ENCODE results near the gene FMN1.

FMN1 gene

GRCh38 chr15:32824777-32825176, 369.7 kb downstream of the FMN1 start:
- no peak for DNase-seq (ENCODE audit: low read depth in 2 of 2)

DNA sequence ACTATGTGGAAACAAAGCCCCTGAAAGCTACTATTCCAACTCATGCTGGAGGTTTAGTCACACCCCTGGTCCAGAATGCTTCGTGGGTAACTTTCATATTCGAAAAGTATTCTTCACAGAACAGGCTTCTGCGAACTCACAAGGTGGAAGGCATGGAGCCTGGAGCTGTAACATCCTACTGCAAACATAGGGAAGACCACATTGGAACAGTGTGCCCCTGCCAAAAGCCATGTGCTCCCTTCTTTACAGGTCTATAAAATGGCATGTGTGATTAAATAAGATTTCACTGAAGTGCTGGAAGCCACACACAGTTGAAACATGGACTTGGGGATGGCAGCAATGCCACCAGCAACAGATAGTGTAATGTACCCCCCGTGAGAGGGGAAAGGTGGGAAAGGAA, 370.8 kb downstream of the FMN1 start:
- no peak for DNase-seq (ENCODE audit: low read depth in 2 of 2)

DNA sequence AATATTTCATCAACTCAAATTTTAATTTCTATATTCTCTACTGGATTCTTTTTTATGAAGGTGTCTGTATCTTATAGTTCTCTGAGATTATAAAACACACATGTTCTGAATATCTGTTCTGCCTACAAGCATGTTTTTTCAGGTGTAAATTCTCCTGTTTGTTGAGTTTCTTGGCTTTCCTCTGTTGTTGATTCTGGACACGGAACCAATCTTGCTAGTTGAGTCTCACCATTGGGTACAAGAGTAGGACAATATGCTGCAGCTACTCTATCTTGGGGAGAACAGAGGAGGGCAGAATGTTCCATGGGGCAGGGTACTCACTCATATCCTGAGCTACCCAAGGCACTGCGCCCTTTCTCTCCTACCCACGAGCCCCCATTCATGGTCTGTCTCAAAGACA, 371.8 kb downstream of the FMN1 start:
- DNase-seq (ENCODE audit: low read depth in 2 of 2), result no peak

DNA sequence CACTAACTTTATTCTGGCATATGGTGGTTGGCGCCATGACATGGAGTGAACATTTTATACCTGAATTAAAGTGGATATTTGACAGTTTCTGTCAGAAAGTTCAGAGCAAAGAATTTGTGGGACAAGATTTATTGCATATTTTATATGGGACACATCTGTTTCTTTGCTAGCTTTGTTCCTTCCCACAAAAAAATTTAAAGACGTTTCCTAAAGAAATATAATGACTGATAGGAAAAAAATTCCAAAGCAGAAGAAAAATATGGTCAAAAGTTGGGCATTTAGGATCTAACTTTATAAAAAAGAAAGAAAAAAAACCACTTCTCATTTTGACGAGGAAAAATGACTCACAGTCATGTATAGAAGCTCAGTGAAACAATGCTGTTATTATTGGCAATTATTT, 375.1 kb downstream of the FMN1 start:
- no peak for DNase-seq (ENCODE audit: low read depth in 2 of 2)

DNA sequence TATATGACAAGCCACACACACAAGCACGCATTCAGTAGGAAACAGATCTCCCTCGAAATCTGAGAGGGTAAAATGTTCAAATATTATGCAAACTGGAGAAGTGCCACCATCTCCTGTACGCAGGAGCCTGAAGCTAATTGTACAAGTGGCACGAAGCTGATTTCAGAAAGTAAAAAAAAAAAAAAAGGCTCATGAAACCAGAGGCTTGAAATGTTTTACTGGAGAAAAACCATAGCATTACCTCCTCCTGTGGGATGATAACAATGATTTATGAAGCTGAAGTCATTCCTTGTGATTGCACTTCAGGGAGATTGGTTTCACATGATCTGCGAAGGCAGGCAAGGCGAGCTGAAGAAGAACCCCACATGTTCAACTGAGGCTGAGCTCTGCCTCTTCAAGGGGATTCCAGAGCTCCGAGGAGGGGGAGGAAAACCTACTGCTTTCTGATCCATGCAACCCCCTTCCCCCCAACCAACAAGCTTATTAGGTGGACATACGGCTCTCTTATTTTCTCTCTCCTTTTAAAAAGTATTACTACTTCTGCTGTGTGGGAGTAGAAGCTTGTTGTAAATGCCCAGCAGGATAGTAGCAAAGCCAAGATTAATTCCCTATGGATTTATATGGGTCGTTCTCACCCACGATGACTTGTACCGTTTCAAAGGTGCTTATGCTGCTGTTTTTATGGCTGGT, 375.6 kb downstream of the FMN1 start:
- DNase-seq (ENCODE audit: low read depth in 2 of 2), result no peak

GRCh38 chr15:32817577-32817976, 376.9 kb downstream of the FMN1 start:
- no peak for DNase-seq (ENCODE audit: low read depth in 2 of 2)

DNA sequence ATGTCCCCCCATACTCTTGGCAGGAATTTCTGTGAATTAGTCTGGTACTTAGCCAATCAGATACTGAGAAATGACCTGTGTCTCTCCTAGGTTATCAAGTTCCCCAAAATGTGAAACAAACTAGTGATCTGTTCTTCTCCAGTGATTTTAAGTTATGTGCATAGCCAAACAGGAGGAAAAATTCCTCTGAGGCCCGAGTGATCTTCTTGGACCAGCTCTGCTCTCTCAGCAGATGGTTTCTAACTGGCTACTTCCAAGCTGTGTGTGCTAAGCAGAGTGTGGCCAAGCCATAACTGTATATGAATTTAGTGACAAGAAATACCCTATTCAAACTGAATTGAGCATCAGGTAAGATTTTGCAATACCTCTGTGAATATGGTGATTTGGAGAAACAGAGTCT, 387.2 kb downstream of the FMN1 start:
- DNase-seq (ENCODE audit: low read depth in 2 of 2), result no peak

DNA sequence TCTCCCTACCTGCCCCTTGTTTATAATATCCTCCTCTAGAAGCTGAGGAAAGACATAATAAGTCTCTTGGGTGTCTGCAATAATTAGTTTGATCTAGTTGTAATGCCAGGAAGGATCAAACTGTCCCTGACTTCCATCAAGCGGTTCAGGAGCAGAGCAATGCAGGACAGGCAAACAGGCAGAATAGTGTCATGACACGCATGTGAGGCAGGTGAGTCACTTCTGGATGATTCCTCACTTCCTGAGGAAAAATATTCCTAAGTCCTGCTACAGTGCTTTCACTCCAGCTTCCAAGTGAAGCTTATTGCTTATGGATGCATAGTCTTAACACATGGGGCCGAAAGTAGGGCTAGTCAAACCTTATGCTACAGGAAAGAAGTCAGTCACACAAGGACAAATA, 390.9 kb downstream of the FMN1 start:
- no peak for DNase-seq (ENCODE audit: low read depth in 2 of 2)

DNA sequence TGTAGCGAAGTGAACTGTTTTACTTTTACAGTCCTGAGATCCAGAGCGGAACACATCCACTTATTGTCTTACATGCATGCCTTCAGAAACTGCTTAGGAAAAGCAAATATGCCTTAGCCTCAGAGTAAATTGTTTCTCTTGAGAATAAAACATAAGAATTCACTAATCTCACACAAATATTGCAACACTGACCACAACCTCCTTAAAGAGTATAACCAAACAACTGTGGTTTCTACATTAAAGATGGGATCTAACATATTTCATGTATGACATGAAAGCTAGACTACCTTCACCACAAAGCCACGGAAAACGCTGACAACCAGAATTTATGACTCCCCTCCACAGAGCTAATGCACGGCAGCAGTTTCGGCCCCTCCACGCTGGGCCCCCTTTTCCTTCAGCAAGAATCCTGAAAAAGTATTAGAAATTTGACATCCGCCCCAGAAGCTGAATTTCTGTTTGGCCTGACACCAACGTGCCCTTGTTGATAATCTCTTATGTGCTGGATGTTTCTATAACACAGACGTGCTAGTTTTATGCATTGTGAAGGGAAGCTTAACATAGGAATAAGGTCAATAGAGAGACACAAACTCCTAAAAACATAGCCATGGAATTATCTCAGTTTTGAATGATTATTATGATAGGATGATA, 392.1 kb downstream of the FMN1 start:
- peak in 1 of 2 donors; percentile 1 for DNase-seq (ENCODE audit: low read depth in 2 of 2)

DNA sequence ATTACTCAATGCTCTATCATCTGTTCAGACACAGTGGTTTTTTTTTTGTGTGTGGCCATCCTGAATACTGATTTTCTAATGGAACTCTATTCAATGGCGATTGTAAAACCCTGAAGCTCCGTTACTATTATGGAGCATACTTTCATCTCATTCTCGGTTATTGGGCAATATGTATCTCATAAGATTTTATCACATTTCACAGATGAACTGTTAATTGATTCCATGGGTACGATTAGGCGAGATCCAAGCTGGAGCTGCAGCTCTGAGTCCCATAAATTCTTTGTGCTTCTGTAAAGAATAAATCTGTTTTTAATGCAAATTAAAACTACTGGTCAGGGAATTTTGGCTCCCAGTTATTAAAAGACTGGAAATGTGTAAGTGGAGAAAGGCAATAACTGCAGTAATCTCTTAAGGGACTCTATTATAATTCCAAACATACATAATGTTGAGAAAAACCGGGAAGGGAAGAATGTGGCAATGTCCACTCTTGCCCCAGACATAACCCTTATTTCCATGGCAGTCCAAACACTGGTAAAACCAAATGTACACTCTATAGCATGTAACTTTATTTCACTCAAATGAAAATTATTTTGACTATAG, 394.5 kb downstream of the FMN1 start:
- no peak for DNase-seq (ENCODE audit: low read depth in 2 of 2)

GRCh38 chr15:32796856-32797255, 397.7 kb downstream of the FMN1 start:
- no peak for DNase-seq (ENCODE audit: low read depth in 2 of 2)

DNA sequence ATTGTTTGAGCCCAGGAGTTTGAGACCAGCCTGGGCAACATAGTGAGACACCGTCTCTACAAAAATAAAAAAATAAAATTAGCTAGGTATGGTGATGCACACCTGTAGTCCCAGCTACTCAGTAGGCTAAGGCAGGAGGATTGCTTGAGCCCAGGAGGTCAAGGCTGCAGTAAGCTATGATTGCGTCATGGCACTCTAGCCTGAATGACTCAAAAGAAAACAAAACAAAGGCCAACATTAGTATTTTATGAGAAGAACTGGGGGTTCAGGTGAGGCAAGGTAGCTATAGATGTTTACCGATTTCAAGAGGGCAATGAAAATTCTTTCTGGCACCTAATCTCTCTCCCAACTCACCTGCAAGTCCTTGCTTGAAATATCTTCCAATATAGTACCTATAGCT, 399.5 kb downstream of the FMN1 start:
- DNase-seq (ENCODE audit: low read depth in 2 of 2), result no peak

DNA sequence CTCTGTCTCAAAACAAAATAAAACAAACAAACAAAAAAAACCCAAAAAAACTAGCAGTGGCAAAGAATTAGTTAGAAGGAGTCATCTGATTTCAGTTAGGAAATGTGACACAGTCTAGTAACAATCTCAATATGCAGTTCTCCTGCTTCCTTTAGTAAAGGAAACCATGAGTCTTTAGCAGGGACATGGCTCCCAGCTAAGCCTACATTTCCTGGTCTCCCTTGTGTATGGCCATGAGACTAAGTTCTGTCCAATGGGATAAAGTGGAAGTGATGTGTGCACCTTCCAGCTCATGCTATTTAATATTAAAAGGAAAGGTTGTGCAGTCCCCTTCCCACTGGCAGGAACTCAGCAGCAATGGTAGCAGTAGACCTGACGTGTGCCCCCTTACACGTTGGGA, 402.1 kb downstream of the FMN1 start:
- DNase-seq (ENCODE audit: low read depth in 2 of 2), result no peak

DNA sequence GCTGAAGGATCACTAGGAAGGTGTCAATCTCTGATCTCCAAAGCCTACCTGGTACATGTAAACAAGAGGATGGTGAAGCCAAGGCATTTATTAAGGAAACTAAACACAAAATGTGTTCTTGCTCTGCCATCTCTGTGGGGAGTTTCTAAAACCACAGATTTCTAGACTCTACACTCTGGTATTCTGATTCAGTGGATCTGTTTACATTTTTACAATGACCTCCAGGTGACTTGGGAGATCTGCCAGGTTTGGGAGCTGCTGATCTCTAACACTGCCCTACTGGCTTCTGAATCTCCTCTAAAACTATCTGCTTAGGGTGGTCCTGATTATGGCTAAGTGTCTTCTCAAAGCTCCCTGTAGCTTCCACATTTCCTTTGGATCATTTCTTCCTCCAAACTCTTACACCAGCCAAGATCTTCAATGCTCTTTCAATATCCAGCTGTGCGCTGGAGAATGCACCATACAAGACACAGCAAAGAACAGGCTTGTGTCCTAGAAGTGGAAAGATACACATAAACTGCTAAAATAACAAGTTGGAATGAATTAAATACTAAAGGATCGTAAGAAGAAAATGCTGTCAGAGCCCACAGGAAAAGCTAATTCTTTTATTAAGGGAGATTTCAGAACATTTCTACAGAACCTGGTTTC, 404.0 kb downstream of the FMN1 start:
- no peak for DNase-seq (ENCODE audit: low read depth in 2 of 2)

- DNase-seq (ENCODE audit: low read depth in 2 of 2), result no peak
Observed at GRCh38 chr15:32787949-32788348, 406.6 kb downstream of the FMN1 start.

GRCh38 chr15:32786906-32787305, 407.6 kb downstream of the FMN1 start:
- DNase-seq (ENCODE audit: low read depth in 2 of 2), result no peak

DNA sequence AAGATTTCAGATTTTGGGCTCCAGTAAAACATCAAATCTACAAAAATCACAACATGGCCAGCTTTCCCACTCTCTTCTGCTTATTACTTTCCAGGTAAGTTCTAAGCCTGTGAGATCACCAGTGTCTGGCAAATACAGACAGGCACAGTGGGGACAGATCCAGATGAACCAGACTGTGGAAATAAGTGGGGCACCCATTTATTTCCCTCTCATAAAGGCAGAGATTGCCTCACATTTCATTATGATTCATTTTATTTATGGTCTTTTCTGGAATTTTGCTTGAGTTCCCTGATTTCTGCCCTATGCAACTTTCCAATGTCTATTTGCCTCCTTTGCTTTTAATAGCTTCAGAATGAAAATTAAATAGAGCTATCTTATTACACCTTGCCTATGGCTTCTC, 409.9 kb downstream of the FMN1 start:
- no peak for DNase-seq (ENCODE audit: low read depth in 2 of 2)

DNA sequence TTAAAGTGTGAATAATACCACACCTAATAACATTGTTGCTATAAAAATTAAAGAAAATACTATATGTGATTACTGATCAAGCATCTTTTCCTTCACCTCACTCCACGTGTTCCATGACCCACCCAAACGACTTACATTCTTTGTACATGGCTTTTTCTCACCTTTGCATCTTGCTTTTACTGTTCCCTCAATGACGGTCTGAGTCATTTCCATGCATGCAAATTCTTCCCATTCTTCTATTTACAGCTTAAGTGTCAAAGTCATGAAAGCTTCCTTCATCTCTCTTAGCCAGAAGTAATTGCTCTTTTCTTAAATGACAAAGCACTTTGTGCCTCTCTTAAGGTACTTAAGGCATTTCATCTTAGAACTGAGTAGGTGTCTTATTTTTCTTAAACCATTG, 412.7 kb downstream of the FMN1 start:
- DNase-seq (ENCODE audit: low read depth in 2 of 2), result no peak

GRCh38 chr15:32778391-32779176, 415.9 kb downstream of the FMN1 start:
- no peak for DNase-seq (ENCODE audit: low read depth in 2 of 2)

GRCh38 chr15:32775103-32775502, 419.4 kb downstream of the FMN1 start:
- DNase-seq (ENCODE audit: low read depth in 2 of 2), result no peak

DNA sequence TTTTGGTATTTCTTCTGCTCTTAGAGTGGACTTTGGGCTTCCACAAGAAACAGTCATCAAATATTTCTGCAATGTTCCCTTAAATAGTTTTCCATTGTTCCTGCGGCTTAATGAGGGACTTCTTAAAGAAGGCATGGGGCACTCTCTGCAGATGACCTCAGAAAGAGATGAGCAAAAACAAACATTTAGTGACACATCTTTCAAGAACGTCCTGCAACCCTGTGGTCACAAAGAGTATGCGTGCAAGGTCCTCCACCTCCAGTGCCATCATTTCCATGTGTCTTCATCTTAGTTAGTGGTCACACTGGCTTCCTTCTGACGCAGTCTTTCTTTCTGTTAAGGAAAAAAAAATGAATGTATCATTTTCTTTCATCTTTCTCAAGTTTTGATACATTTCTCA, 420.5 kb downstream of the FMN1 start:
- no peak for DNase-seq (ENCODE audit: low read depth in 2 of 2)

DNA sequence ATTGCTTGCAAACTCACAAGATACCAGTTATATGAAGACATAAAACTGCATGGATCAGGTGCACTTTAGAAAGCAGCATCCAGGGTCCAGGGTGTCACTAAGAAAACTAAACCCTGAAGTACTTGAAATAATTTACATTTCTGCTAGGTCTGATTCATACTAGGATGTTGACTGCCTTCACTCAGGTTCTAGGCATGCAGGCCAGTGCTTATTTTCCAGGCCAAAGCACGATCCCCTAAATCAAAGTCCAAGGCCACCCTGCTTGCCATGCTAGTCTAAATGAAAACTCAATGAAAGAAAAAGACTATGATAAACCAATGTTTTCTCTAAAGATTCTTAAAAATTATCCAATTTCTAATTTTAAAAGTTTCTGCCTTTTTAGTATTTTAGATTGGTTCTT, 427.3 kb downstream of the FMN1 start:
- DNase-seq (ENCODE audit: low read depth in 2 of 2), result no peak

All from stimulated activated CD4-positive, alpha-beta T cell treated with anti-CD3 and anti-CD28 coated beads, Interleukin-4, amount 100 ng/mL, for 48 hours (primary cell).